Mononuclear cell (primary cell): ENCODE results near the gene PDZRN4. TPM values are rescaled to one million over a fixed set of nuclear protein-coding genes. Genes with fewer than 3 reads are reported as not detected.

ENCODE experiments used
- H3K27me3 ChIP-seq: 2 replicates; pipeline ENCODE4 v1.6.0; 2011; ENCODE audit warnings: low read length, control low read depth; ENCODE audit not compliant: insufficient read depth
- H3K4me1 ChIP-seq: 2 replicates; pipeline ENCODE4 v1.5.1; 2011; ENCODE audit warnings: mild to moderate bottlenecking, low read length, control low read depth; ENCODE audit not compliant: insufficient read depth
- H3K4me3 ChIP-seq: 2 replicates; pipeline ENCODE4 v1.5.1; 2011; ENCODE audit warnings: mild to moderate bottlenecking, low read length, moderate library complexity
- H3K9me3 ChIP-seq: 2 replicates; pipeline ENCODE4 v1.5.1; 2011; ENCODE audit warnings: low read depth, mild to moderate bottlenecking, control low read depth, low read length
- total RNA-seq: library from RNA; depleted of rRNA; stranded (reverse); fragments of >200 nt; gene quantifications from one replicate; pipeline ENCODE4 v1.2.3, GENCODE V29; 2012

PDZRN4 gene
- total RNA-seq, 1 donor = not detected

DNA sequence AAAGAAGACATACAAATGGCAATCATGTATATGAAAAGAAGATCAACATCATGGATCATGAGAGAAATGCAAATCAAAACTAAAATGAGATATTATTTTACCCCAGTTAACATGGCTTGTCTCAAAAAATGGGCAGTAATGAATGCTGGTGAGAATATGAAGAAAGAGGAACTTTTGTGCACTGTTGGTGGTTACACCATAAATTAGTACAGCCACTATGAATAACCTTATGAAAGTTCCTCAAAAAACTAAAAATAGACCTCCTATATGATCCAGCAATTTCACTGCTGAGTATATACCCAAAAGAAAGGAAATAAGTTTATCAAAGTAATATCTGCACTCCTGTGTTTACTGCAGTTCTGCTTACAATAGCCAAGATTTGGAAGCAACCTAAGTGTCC lies 151.7 kb downstream of the PDZRN4 start:
- H3K4me3 ChIP-seq = no peak overlapping the region

DNA sequence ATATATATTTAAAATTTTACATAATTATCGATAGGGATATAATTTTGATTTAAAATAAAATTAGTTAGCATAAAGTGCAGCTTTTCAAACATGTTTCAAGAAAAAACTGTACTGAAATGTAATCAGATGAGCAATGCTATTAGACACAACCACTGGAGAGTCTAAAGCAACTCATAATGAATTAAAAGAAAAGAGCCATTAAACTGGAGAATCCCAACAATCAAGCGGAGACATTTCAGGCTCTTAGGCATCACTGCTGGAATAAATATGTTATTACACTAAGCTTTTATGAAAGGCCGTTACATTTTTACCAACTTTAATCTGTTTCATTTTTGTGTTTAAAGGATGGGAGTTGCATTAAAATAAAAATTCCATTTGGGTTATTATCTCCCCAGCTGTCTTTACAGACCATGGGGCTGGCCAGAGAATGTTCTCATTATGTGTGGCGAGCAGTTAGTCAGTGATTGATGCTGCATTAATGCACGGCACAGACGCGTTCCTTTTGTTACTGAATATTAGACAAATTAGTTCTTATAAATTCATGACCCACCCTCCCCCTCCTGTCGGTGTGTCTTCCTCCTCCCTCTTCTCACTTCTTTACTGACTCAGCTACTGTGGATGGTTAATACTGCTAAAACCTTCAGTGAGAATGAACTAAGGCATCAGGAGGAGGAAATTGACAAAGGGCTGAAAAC lies 156.8 kb downstream of the PDZRN4 start:
- Histone ChIP-seq H3K4me1 (peaks cover 4% of the 10 kb centered on the region), H3K9me3 (no peaks in the 10 kb centered on the region), H3K27me3 (no peaks in the 10 kb centered on the region), H3K4me3 (no peak overlapping the region)

More for the DNA sequence above, 151.7 kb downstream of the PDZRN4 start:
- no peaks in the 10 kb centered on the region for H3K27me3 ChIP-seq
- H3K4me1 ChIP-seq = peaks cover 12% of the 10 kb centered on the region
- peaks cover 4% of the 10 kb centered on the region for H3K9me3 ChIP-seq

- H3K4me3 ChIP-seq = no peak overlapping the region
- H3K4me1 ChIP-seq = no peaks in the 10 kb centered on the region
- H3K9me3 ChIP-seq = peaks cover 9% of the 10 kb centered on the region
- H3K27me3 ChIP-seq = no peaks in the 10 kb centered on the region
Observed at GRCh38 chr12:41348198-41348597, 160.1 kb downstream of the PDZRN4 start.

DNA sequence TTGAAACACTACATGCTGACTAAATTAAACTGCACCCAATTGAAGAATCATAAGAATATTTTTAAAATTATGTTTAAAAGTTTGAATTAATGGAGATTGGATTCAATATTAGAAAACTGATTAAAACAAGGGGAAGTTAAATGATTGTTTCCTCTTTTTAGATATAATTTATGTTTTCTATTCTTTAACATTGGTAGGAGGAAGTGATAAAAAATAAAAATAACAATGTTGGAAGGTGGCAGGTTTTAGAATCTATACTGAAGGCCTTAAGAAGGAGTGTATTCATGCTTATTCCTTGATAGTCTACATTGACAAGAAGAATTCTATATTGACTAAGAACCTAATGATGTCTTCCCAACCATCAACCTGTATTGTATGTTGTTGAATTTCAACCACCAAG lies 168.1 kb downstream of the PDZRN4 start:
- H3K9me3 ChIP-seq = peaks cover 4% of the 10 kb centered on the region
- H3K4me3 ChIP-seq = no peak overlapping the region
- no peaks in the 10 kb centered on the region for H3K4me1 ChIP-seq
- H3K27me3 ChIP-seq = no peaks in the 10 kb centered on the region

- no peaks in the 10 kb centered on the region for H3K27me3 ChIP-seq
- no peak overlapping the region for H3K4me3 ChIP-seq
- H3K4me1 ChIP-seq = no peaks in the 10 kb centered on the region
- H3K9me3 ChIP-seq = no peaks in the 10 kb centered on the region
Observed at GRCh38 chr12:41361738-41362137, 173.6 kb downstream of the PDZRN4 start.

DNA sequence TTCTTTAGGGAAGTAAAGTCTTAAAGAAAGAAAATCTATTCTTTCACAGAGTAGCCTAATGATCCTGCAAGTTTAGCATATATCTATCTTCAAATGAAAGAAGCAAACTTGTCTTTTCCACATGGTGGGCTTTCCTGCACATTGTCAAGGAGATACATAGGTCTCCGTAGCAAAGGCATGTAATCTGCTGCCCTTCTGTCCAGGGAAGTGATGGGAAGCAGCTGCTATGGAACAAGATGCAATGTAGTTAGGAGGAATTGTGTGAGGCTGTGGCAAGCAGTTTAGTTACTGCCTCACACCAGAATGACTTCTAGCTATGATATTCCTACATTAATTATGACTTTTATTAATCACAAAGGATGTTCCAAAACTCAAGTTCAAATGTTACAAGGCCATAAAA lies 174.4 kb downstream of the PDZRN4 start:
- Histone ChIP-seq H3K27me3 (no peaks in the 10 kb centered on the region), H3K4me3 (no peak overlapping the region), H3K4me1 (no peaks in the 10 kb centered on the region), H3K9me3 (no peaks in the 10 kb centered on the region)

- H3K4me3 ChIP-seq = no peak overlapping the region
- no peaks in the 10 kb centered on the region for H3K9me3 ChIP-seq
- H3K27me3 ChIP-seq = no peaks in the 10 kb centered on the region
- no peaks in the 10 kb centered on the region for H3K4me1 ChIP-seq
Observed at GRCh38 chr12:41362931-41363330, 174.8 kb downstream of the PDZRN4 start.

DNA sequence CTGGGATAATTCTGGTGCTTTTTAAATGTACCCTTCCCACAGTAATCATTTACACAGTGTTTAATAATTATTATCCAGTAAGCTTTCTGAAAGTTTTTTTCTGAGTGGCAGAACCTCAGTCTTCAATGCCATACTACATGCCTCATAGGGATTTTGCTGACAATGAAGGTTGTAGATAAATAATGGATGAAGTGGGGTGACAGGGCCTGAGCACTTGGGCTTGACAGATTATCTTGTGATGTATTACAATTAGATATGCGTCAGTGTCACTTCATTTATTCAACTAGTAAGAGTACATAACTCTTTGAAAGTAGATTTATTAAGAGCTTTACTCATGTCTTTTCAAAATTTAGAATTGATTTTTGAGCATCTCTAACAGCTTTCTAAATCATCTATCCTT lies 176.1 kb downstream of the PDZRN4 start:
- Histone ChIP-seq H3K27me3 (no peaks in the 10 kb centered on the region), H3K9me3 (no peaks in the 10 kb centered on the region), H3K4me1 (no peaks in the 10 kb centered on the region), H3K4me3 (no peak overlapping the region)

DNA sequence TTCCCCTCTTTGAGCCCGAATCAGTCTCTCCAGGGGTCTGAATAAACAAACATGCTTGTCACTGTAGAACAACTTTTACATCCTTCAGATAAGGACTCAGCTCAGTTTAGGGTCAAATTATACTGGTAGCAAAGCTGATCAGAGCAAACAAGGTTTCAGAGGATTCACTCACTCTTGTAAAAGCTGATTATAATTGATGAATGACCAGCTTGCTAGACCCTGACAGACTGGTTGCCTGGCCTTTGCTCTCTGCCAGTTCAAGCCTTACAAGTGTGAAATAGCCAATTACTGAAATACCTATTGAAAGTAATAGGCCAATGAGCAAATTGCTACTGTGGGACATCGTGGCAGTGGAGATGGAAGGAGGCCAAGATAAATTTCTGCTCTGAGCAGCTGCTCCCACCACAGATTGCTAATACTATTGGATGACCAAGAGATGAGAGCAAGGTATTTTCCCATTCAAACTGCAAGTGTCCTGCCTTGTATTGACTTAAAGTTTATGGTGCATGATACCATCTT lies 177.6 kb downstream of the PDZRN4 start:
- Histone ChIP-seq H3K4me1 (no peaks in the 10 kb centered on the region), H3K27me3 (no peaks in the 10 kb centered on the region), H3K9me3 (no peaks in the 10 kb centered on the region), H3K4me3 (no peak overlapping the region)

DNA sequence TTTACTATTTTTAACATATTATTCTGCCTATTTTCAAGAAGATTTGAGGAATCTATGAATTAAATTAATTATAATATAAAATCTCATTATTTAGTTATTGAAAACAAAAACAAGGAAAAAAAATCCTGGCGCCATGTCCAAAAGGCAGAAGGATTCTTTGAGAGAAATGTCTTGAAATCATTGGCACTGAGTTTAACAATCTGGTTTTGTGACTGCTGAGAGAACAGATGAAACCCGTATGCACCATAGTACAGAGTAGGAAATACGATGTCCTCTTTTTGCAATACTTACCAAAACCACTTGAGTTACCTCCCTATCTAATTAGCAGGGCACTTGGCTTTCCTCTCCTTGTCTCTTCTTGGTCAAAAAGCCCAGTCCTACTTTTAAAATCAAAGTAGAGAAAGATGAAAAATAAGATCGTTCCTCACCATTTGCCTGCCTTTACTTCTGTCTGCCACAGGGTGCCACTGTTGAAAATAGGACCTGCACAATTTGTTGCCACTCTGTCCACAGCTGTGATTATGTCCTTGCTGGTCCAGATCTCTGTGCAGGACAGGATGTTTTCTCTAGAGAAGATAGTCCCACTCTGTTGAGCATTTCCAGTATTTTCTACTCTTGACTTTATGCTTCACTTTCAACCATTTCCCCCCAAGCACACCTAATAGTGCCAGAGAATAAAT lies 179.7 kb downstream of the PDZRN4 start:
- Histone ChIP-seq H3K4me1 (no peaks in the 10 kb centered on the region), H3K4me3 (no peak overlapping the region), H3K9me3 (no peaks in the 10 kb centered on the region), H3K27me3 (no peaks in the 10 kb centered on the region)

DNA sequence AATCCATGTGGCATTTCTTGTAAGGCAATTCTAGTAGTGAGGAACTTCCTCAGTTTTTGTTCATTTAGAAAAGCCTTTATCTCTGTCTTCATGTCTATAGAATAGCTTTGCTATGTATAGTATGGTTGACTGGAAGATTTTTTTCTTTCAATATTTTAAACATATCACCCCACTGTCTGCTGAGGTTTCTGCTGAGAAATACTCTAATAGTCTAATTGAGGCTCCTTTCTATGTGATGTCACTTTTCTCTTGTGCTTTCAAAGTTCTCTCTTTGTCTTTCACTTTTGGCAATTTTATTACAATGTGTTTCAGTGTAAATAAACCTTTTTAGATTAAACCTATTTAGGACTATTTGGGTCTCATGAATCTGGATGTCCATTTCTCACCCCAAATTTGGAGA lies 192.8 kb downstream of the PDZRN4 start:
- H3K27me3 ChIP-seq = no peaks in the 10 kb centered on the region
- no peaks in the 10 kb centered on the region for H3K4me1 ChIP-seq
- peaks cover 5% of the 10 kb centered on the region for H3K9me3 ChIP-seq
- H3K4me3 ChIP-seq = no peak overlapping the region

- H3K9me3 ChIP-seq = no peaks in the 10 kb centered on the region
- H3K4me1 ChIP-seq = no peaks in the 10 kb centered on the region
- no peaks in the 10 kb centered on the region for H3K27me3 ChIP-seq
- H3K4me3 ChIP-seq = no peak overlapping the region
Observed at GRCh38 chr12:41402801-41403200, 214.7 kb downstream of the PDZRN4 start.

DNA sequence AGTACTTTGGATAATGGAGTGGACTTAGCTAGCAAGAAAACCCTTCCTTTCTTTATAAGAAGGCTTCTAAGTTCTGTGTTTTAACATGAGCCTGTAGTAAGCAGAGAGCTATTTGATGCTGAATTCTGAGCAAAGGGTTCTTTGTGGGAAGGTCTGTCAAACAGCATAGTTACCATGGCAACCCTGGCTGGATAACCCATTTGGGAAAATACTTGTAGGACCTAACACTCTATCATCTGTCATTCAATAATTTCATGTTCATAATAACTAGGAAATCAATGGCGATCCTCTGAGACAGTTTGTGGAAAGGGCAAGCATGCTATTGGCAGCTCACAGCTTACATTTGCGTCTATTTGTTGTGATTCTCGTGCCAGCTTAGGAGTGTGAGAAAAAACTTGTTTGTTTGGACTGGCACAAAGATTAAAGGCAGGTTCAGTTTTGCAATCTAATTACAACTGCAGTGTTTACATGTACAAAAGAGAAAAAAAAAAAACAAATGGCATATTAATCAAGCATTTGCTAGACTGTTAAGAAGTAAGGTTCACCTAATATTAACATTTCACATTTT lies 219.2 kb downstream of the PDZRN4 start:
- Histone ChIP-seq H3K4me3 (no peak overlapping the region), H3K9me3 (no peaks in the 10 kb centered on the region), H3K4me1 (no peaks in the 10 kb centered on the region), H3K27me3 (no peaks in the 10 kb centered on the region)

DNA sequence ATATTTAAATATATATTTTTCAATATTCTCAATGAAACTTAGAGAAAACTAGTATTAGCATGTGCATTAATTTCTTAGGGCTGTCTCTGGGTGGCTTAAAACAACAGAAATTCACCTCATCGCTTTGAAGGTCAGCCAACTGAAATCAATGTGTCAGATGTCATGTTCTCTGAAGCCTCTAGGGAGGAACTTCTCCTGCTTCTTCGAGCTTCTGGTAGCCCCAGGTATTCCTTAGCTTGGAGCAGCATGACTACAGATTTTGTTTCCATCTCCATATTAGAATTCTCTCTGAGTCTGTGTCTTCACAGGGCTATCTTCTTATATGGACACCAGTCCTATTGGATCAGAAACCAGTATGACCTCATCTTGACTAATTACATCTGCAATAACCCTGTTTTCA lies 221.5 kb downstream of the PDZRN4 start:
- Histone ChIP-seq H3K9me3 (no peaks in the 10 kb centered on the region), H3K27me3 (no peaks in the 10 kb centered on the region), H3K4me1 (no peaks in the 10 kb centered on the region), H3K4me3 (no peak overlapping the region)

DNA sequence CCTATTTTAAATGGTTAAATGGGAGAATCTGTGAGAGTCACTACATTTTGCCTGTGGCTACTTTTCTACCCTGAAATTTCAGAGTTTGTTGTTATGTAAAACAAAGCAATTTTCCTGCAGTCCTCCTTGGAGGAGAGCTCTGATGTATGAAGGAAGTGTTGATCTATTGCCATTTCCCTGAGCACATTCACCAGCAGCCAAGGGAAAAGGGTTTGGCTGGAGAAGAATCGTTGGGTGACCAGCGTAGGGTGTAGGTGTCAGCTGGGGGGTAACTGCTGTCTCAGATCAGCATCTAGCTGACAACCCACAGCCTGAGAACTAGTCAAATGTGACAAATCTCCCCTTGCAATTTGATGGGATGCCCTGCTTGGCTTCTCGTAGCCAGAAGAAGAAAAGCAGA lies 230.5 kb downstream of the PDZRN4 start:
- Histone ChIP-seq H3K4me1 (no peaks in the 10 kb centered on the region), H3K4me3 (no peak overlapping the region), H3K9me3 (no peaks in the 10 kb centered on the region), H3K27me3 (no peaks in the 10 kb centered on the region)
